SK-N-SH (cell line): ENCODE results near the gene SPDL1.

ENCODE experiments used
- CHD2 ChIP-seq: fragments of 150-350 bp; IDR thresholded peaks from 2 replicates; pipeline ENCODE4 v1.6.1; 2018; ENCODE audit warnings: low read length; ENCODE audit not compliant: partially characterized antibody
- CTCF ChIP-seq: fragments of 200-600 bp; sonication (generic); IDR thresholded peaks from 2 replicates; pipeline ENCODE4 v1.6.1; 2017; ENCODE audit warnings: antibody characterized with exemption, mild to moderate bottlenecking, moderate library complexity
- EP300 ChIP-seq, 2 experiments: IDR thresholded peaks; 2 replicates each; pipeline versions ENCODE4 v1.4.0 to v1.6.1; 2012; ENCODE audit warnings: borderline replicate concordance in 1 of 2, low read depth in 1 of 2, low read length in 1 of 2
- EZH2phosphoT487 ChIP-seq: fragments of 200-600 bp; sonication (generic); IDR thresholded peaks from 2 replicates; pipeline ENCODE4 v1.6.1; 2017; ENCODE audit warnings: low read depth, mixed run types, mild to moderate bottlenecking, antibody characterized with exemption, moderate library complexity, borderline replicate concordance
- GABPA ChIP-seq: IDR thresholded peaks from 2 replicates; pipeline ENCODE4 v1.4.0; 2012; ENCODE audit warnings: low read depth, mild to moderate bottlenecking
- MXI1 ChIP-seq: IDR thresholded peaks from 2 replicates; pipeline ENCODE4 v1.6.1; 2012; ENCODE audit warnings: mild to moderate bottlenecking, low read depth, low read length, improper control_type of control experiment
- PBX3 ChIP-seq: IDR thresholded peaks from 2 replicates; pipeline ENCODE4; 2012
- POLR2AphosphoS5 ChIP-seq: IDR thresholded peaks from 2 replicates; pipeline ENCODE4 v1.6.1; 2012; ENCODE audit warnings: low read depth, low read length
- RAD21 ChIP-seq: IDR thresholded peaks from 2 replicates; pipeline ENCODE4 v1.6.1; 2012; ENCODE audit warnings: mild to moderate bottlenecking, low read length
- RCOR1 ChIP-seq: fragments of 150-350 bp; IDR thresholded peaks from 2 replicates; pipeline ENCODE4 v1.6.1; 2017; ENCODE audit warnings: antibody characterized with exemption, low read length
- SMC3 ChIP-seq: IDR thresholded peaks from 2 replicates; pipeline ENCODE4 v1.6.1; 2012; ENCODE audit warnings: low read depth, low read length, improper control_type of control experiment

GRCh38 chr5:169592937-169593650 lies 9.5 kb downstream of the SPDL1 start:
- TF ChIP-seq POLR2AphosphoS5: no peak
- no peak for TF ChIP-seq CTCF
- no peak for TF ChIP-seq MXI1
- no peak for TF ChIP-seq CHD2
- TF ChIP-seq RAD21: no peak
- no peak for TF ChIP-seq EZH2phosphoT487
- no peak for TF ChIP-seq GABPA
- no peak for TF ChIP-seq EP300 (IDR thresholded peaks at IDR 0.05; ENCODE audit: borderline replicate concordance in 1 of 2, low read depth in 1 of 2, low read length in 1 of 2)
- TF ChIP-seq RCOR1: no peak
- no peak for TF ChIP-seq PBX3
- no peak for TF ChIP-seq SMC3
